ENCODE data around the gene ASB6.

DNA sequence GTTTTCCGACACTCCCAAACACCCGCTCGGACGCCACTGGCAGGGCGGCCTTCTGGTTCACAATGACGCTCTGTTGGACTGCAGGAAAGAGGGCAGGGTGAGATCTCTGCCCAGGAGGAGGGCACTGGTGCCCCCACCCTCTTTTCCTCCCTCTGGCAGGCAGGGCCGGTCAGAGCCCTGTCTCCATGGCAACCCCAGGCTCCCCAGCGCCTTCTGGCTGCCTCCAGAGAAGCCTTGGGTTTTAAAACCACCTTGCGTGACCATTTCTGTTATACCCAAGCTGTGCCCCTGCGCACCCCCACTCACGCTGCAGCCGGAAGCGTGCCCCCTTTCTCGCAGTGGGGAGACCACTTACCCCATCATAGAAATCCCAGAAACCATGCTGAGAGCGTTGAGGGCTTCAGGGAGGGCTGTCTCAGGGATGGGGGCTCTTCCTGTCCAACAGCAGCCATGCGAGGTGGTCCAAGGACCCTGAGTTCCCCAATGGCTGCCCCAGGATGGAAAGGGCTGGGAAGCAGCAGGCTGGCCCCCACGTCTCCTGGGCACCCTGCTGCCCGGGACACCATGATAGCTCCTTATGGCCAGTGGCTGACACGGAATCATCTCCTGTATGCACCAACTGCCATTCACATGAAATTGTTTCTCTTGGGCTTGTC lies 28.3 kb downstream of the ASB6 start:
- TF ChIP-seq ARNT (IDR thresholded peaks at IDR 0.05) (no peak), FOXA1 (IDR thresholded peaks at IDR 0.05) (no peak), SP1 (IDR thresholded peaks at IDR 0.05) (no peak), FOXM1 (IDR thresholded peaks at IDR 0.05; ENCODE audit: borderline replicate concordance) (no peak), NFRKB (IDR thresholded peaks at IDR 0.05) (no peak), BHLHE40 (IDR thresholded peaks at IDR 0.05; ENCODE audit: borderline replicate concordance) (no peak), FOXK2 (IDR thresholded peaks at IDR 0.05) (no peak), ELF4 (IDR thresholded peaks at IDR 0.05) (no peak), SUZ12 (IDR thresholded peaks at IDR 0.05) (no peak), ZNF384 (IDR thresholded peaks at IDR 0.05) (no peak), CTBP1 (IDR thresholded peaks at IDR 0.05; ENCODE audit: borderline replicate concordance) (no peak), LEF1 (IDR thresholded peaks at IDR 0.05; ENCODE audit: borderline replicate concordance) (no peak)
- TF ChIP-seq, protein P1, sequence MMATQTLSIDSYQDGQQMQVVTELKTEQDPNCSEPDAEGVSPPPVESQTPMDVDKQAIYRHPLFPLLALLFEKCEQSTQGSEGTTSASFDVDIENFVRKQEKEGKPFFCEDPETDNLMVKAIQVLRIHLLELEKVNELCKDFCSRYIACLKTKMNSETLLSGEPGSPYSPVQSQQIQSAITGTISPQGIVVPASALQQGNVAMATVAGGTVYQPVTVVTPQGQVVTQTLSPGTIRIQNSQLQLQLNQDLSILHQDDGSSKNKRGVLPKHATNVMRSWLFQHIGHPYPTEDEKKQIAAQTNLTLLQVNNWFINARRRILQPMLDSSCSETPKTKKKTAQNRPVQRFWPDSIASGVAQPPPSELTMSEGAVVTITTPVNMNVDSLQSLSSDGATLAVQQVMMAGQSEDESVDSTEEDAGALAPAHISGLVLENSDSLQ (IDR thresholded peaks at IDR 0.05): no peak
